Epithelial cell of esophagus (primary cell): Measurements from ENCODE around the gene WDR47.
A peak's percentile ranks its signal among the peaks of the same experiment; 100 is the strongest.
"Not testable (repeated sequence)": the region's sequence is repeated elsewhere in the genome, so short reads cannot be mapped to it uniquely, and the experiment has no call there.

ENCODE experiments used
- DNase-seq: peaks from one replicate; pipeline ENCODE4 v3.0.0; 2010; ENCODE audit warnings: low read depth
- H3K4me3 ChIP-seq: 2 replicates; pipeline ENCODE4 v1.5.1; 2011; ENCODE audit warnings: mild to moderate bottlenecking, low read length, control low read depth
- TF ChIP-seq, protein P1 (sequence below): IDR thresholded peaks from 2 replicates; pipeline ENCODE4 v1.5.1; 2011; ENCODE audit warnings: low read depth, mild to moderate bottlenecking, low read length, control low read depth, inconsistent platforms; ENCODE audit not compliant: insufficient read depth; ENCODE audit errors: missing control alignments

The WDR47 gene

DNA sequence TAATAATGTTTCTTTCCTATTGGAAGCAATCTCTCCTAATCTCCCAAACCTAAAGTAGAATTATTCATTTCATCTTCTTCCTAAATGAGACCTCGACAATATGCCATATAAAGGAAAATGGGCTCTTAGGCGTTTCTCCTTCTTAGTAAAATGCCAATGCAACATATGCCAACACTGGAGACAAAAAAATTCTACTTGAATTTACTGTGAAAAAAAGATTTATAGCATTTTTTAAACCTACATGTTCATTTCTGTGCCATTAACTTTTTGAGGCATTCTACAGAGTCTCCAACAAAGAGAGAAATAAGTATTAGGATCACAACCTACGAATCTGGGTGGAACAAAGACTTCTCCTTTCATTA, 1.3 kb downstream of the WDR47 start:
- H3K4me3 ChIP-seq = peak overlapping the region; percentile 89
- DNase-seq = no peak
- TF ChIP-seq, protein P1, sequence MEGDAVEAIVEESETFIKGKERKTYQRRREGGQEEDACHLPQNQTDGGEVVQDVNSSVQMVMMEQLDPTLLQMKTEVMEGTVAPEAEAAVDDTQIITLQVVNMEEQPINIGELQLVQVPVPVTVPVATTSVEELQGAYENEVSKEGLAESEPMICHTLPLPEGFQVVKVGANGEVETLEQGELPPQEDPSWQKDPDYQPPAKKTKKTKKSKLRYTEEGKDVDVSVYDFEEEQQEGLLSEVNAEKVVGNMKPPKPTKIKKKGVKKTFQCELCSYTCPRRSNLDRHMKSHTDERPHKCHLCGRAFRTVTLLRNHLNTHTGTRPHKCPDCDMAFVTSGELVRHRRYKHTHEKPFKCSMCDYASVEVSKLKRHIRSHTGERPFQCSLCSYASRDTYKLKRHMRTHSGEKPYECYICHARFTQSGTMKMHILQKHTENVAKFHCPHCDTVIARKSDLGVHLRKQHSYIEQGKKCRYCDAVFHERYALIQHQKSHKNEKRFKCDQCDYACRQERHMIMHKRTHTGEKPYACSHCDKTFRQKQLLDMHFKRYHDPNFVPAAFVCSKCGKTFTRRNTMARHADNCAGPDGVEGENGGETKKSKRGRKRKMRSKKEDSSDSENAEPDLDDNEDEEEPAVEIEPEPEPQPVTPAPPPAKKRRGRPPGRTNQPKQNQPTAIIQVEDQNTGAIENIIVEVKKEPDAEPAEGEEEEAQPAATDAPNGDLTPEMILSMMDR = no peak

DNA sequence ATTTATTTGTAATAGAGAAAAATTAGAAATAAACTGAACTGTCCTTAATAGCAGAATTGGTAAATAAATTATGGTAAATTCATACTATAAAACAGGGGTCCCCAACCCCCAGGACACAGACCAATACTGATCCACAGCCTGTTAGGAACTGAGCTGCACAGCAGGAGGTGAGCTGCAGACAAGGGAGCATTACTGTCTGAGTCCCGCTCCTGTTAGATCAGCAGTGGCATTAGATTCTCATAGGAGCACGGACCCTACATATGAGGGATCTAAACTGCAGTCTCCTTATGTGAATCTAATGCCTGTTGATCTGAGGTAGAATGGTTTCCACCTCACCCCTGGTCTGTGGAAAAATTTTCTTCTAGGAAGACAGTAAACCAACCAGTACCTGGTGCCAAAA, 7.5 kb downstream of the WDR47 start:
- no peak for DNase-seq
- no peak overlapping the region for H3K4me3 ChIP-seq
- TF ChIP-seq, protein P1 = no peak

DNA sequence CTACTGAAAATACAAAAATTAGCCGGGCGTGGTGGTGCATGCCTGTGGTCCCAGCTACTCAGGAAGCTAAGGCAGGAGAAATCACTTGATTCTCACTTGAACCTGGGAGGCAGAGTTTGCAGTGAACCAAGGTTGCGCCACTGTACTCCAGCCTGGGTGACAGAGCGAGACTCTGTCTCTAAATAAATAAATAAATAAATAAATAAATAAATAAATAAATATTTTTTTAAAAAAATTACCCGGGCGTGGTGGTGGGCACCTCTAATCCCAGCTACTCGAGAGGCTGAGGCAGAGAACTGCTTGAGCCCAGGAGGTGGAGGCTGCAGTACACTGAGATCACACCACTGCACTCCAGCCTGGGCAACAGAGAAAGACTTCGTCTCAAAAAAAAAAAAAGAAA, 12.4 kb downstream of the WDR47 start:
- DNase-seq, H3K4me3 ChIP-seq: not testable (repeated sequence)

GRCh38 chr1:109027841-109028240, 14.1 kb downstream of the WDR47 start:
- TF ChIP-seq, protein P1 = no peak
- no peak for DNase-seq
- no peak overlapping the region for H3K4me3 ChIP-seq

- H3K4me3 ChIP-seq = no peak overlapping the region
- TF ChIP-seq, protein P1 = no peak
- no peak for DNase-seq
Observed at GRCh38 chr1:109025694-109026093, 16.2 kb downstream of the WDR47 start.

DNA sequence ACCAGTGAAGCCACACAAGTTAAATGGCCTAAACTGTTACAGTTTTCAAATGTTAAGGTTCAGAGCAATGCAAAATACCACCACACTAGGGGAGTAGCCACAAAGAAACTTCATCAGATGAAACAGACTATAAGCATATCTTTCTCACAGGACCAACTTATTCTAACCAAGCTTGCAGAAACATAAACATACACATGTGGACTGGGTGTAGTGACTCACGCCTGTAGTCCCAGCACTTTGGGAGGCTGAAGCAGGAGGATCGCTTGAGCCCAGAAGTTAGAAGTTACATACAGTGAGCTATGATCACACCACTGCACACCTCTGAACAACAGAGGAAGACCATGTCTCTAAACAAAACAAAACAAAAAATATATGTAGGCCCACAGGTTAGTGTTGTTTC, 17.3 kb downstream of the WDR47 start:
- no peak for DNase-seq
- no peak overlapping the region for H3K4me3 ChIP-seq
- TF ChIP-seq, protein P1 = no peak

DNA sequence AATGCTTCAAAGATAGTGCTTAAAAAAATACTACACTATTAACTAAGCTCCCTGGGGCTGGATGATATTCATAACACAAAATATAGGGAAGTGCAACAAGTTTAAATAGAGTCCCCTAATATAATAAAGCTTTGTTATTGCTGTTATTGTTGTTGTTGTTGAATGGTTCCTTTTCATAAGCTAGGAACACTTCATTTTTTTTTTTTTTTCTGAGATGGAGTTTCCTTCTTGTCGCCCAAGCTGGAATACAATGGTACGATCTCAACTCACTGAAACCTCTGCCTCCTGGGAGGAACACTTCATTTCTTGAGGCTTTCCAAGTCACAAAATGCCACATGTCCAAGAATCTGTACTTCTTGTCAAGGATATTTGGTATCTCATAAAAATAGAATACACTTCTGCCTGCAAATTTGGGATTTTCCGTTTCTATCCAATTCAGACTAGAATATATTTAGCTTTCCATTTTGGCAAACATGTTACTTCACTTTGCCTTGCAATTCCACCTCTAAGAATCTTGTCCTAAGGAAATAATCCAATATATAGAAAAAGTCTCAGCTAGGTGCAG, 21.1 kb downstream of the WDR47 start:
- H3K4me3 ChIP-seq = no peak overlapping the region
- TF ChIP-seq, protein P1 = no peak
- DNase-seq = no peak

GRCh38 chr1:109017719-109018118, 24.2 kb downstream of the WDR47 start:
- DNase-seq, H3K4me3 ChIP-seq: not testable (repeated sequence)
